SK-N-MC (cell line): Measurements from ENCODE around the gene PACS1.

Experiments used
- EZH2 ChIP-seq: fragments of 200-600 bp; sonication (generic); IDR thresholded peaks from one replicate; pipeline ENCODE4 v1.6.1; 2017; ENCODE audit warnings: antibody characterized with exemption
- FOXP2 ChIP-seq: optimal IDR thresholded peaks from 2 replicates; pipeline ENCODE3; 2011; ENCODE audit warnings: mild to moderate bottlenecking, moderate library complexity; ENCODE audit not compliant: insufficient read depth; ENCODE audit errors: extremely low read length, control extremely low read depth
- POLR2AphosphoS5 ChIP-seq: IDR thresholded peaks from 2 replicates; pipeline ENCODE4 v1.6.1; 2012; ENCODE audit warnings: mild to moderate bottlenecking, low read depth, low read length, borderline replicate concordance

GRCh38 chr11:66285250-66285947 is 215.3 kb downstream of the PACS1 start:
- no peak for TF ChIP-seq EZH2
- TF ChIP-seq POLR2AphosphoS5: no peak
- TF ChIP-seq FOXP2: no peak
